ENCODE data around the gene ASMTL.

DNA sequence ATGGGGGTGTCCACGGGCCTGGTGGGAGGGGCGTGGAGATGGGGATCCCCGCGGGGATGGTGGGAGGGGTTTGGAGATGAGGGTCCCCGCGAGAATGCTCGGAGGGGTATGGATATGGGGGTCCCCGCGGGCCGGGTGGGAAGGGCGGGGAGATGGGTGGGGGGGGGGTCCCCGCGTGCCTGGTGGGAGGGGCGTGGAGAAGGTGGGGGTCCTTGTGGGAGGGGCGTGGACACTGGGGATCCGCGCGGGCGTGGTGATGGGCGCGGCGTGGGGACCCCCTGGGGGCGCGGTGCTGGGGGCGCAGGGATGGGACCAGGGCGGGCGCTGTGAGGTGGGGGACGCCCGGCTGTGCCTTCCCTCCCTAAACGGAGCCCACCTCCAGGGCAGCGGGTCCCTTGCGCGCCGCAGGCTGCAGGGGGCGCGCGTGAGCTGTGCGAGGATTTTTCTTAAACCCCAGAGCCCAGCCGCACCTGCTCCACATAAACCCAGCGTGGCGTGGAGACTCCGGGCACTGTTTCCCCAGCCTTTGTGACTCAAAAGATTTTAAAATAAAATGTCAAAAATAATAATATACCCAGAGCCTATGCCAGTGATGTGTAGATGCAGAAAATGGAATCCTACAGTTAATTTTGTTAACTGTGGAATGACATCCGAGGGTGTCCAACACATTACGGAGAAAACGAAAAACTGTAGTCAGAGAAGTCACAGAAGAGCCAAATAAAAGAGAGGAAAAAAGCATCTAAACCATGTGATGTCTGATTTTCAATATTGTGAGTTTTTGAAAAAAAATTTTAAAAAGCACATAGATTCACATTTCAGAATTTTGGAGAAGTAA lies 1.5 kb upstream of the ASMTL start:
- TF ChIP-seq, protein P1, sequence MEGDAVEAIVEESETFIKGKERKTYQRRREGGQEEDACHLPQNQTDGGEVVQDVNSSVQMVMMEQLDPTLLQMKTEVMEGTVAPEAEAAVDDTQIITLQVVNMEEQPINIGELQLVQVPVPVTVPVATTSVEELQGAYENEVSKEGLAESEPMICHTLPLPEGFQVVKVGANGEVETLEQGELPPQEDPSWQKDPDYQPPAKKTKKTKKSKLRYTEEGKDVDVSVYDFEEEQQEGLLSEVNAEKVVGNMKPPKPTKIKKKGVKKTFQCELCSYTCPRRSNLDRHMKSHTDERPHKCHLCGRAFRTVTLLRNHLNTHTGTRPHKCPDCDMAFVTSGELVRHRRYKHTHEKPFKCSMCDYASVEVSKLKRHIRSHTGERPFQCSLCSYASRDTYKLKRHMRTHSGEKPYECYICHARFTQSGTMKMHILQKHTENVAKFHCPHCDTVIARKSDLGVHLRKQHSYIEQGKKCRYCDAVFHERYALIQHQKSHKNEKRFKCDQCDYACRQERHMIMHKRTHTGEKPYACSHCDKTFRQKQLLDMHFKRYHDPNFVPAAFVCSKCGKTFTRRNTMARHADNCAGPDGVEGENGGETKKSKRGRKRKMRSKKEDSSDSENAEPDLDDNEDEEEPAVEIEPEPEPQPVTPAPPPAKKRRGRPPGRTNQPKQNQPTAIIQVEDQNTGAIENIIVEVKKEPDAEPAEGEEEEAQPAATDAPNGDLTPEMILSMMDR (IDR thresholded peaks at IDR 0.05) = peak; percentile 73 to 94 (median 93)
- peak in 1 of 2 donors; percentile 16 for TF ChIP-seq POLR2AphosphoS5 (IDR thresholded peaks at IDR 0.05; ENCODE audit: insufficient read depth in 1 of 2, low read depth in 1 of 2)

Measured in vagina (tissue), 2 donors.